GM10266 (cell line): ENCODE measurements around the gene CHST2.

Source experiments
- DNase-seq: peaks from one replicate; pipeline ENCODE4 v3.0.0; 2012; ENCODE audit errors: extremely low spot score
- TF ChIP-seq, protein P1 (sequence below): IDR thresholded peaks from 2 replicates; pipeline ENCODE4 v1.5.1; 2012; ENCODE audit warnings: mild to moderate bottlenecking, low read depth; ENCODE audit not compliant: control insufficient read depth, insufficient read depth; ENCODE audit errors: missing control alignments

The CHST2 gene

DNA sequence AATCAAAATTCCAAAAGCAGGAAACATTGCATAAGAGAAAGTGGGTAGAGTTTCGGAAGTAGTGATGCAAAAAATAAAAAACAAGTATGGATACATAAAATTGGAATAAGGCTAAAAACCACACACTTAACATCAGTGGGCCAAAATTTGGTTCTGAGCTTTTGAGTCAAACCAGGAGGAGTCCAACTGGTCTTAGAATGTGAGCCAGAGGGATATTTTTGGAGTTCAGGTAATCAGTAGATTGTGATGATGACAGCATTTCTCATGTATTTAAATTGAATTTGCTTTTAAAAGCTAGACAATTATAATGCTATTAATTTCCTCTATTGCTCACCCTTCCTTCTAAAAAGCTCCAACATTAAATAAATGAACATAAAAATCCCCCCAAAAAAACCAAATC is 38.2 kb upstream of the CHST2 start:
- TF ChIP-seq, protein P1, sequence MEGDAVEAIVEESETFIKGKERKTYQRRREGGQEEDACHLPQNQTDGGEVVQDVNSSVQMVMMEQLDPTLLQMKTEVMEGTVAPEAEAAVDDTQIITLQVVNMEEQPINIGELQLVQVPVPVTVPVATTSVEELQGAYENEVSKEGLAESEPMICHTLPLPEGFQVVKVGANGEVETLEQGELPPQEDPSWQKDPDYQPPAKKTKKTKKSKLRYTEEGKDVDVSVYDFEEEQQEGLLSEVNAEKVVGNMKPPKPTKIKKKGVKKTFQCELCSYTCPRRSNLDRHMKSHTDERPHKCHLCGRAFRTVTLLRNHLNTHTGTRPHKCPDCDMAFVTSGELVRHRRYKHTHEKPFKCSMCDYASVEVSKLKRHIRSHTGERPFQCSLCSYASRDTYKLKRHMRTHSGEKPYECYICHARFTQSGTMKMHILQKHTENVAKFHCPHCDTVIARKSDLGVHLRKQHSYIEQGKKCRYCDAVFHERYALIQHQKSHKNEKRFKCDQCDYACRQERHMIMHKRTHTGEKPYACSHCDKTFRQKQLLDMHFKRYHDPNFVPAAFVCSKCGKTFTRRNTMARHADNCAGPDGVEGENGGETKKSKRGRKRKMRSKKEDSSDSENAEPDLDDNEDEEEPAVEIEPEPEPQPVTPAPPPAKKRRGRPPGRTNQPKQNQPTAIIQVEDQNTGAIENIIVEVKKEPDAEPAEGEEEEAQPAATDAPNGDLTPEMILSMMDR: no peak
- DNase-seq: no peak

GRCh38 chr3:143081844-143082778 is 37.5 kb upstream of the CHST2 start:
- DNase-seq: peak; percentile 65

DNA sequence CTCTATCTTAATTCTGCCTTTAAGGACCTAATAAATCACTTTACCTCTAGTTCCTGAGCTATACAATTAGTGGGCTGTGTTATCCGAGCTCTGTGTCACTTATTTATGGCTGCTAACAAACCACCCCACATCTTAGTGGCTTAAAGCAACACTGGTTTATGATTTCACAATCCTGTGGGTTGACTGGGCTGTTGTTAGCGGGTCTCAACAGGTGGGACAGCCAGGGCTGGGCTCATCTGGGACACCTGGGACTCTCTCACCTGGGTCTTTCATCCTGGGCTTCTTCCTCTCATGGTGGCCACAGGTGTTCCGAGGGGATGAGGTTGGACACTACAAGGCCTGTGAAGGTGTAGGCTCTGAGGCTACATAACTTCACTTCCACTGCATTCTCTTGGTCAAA is 35.8 kb upstream of the CHST2 start:
- TF ChIP-seq, protein P1: no peak
- DNase-seq: no peak

More at GRCh38 chr3:143081844-143082778, 37.5 kb upstream of the CHST2 start:
- TF ChIP-seq, protein P1: no peak

- TF ChIP-seq, protein P1: peak; percentile 6
- DNase-seq: peak; percentile 55
Measured at GRCh38 chr3:143084856-143085731, 34.5 kb upstream of the CHST2 start.

GRCh38 chr3:143088835-143089234 is 30.7 kb upstream of the CHST2 start:
- TF ChIP-seq, protein P1: no peak
- no peak for DNase-seq

DNA sequence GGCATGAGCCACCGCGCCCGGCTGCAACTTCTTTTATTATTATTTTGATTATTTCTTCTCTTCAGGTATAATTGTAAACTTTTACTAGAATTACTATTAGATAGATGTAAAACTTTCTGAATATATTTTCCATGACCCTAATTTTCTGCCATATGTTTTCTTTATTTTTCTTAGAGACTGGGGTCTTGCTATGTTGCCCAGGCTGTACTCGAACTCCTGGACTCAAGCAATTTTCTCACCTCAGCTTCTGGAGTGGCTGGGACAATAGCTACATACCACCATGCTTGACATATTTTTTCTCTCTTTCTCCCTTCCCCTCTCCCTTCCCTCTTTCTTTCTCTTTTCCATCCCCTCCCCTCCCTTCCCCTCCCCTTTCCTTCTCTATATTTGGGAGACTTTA is 29.6 kb upstream of the CHST2 start:
- DNase-seq: no peak
- TF ChIP-seq, protein P1: no peak
